Measurements from ENCODE around the gene DIDO1.

The DIDO1 gene

DNA sequence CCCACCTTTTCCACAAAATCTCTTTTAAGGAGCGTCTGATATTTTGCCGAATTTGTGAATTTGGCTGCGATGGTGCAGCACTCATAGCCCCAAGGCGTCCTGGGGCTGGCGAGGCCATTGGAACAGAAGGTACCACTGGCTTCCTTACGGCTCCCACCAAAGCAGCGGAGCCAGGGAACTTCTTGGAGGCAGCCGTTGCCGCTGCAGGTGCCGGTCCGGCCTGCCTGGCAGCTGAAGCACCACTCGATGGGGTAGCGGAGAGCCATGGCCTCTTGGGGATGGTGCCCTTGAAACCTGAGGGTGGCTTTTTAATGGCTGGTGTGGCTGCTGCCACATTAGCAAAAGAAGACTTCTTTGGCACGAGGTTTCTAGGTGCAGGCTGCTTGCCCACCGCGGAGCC, 29.8 kb downstream of the DIDO1 start:
- DNase-seq (ENCODE audit: low read depth in 2 of 3, low spot score in 1 of 3), result no peak

DNA sequence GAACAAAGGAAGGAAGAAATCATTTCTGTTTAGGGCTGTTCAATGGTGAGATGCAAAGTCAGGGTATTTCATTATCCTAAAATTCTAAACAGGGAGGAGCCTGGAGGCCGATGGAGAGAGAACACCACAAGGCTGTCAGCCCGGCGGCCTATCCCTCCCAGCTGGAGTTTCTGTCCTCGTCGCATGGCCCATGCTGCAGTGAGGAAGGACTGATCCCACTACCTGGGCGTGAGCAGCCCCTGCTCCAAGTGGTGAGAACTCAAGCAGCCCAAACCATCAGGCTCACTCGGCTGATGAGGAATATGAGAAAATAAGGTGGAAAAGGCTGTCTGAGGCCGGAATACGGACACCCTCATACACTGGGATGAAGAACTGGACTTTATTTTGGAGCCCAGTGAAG, 30.8 kb downstream of the DIDO1 start:
- no peak for DNase-seq (ENCODE audit: low read depth in 2 of 3, low spot score in 1 of 3)

- no peak for DNase-seq (ENCODE audit: low read depth in 2 of 3, low spot score in 1 of 3)
These were observed 32.0 kb downstream of the DIDO1 start for GRCh38 chr20:62894261-62894660.

- DNase-seq (ENCODE audit: low read depth in 2 of 3, low spot score in 1 of 3), result no peak
These were observed 32.6 kb downstream of the DIDO1 start for GRCh38 chr20:62893700-62894099.

DNA sequence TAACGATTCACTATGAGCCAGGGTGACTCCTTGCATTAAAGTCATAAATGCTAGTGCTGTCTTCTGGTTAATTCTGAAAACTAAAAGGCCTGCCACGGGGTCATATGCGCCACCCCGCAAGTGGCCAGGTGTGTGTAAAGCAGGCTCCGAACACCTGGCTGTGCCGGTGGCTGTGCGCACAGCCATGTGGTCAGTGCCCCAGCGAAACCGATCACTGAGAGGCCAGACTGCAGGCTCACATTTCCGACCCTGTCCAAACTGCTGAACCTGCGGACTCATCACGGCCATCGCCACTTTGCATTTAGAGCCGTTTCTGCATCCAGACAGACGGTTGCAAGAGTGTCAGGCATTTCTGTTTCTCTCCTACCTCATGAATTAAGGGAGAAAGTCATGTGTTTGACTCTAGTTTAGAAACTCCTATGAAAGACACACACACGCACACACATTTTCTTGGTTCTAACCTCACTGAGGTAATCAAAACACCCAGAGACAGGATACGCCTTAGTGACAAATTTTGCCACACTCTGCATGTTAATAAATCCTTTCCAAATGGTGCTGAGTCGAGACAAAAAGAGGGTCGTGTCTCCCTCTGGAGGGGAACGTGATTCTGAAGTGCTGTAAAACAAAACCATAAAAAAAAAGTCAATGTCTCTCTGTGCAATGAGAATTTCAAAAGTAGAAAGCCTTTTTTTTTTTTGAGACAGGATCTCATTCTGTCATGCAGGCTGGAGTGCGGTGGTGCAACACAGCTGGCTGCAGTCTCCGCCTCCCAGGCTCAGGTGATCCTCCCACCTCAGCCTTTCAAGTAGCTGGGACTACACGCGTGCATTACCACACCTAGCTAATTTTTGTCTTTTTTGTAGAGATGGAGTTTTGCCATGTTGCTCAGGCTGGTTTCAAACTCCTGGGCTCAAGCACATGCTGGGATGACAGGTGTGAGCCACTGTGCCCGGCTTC, 33.7 kb downstream of the DIDO1 start:
- DNase-seq (ENCODE audit: low read depth in 2 of 3, low spot score in 1 of 3), result no peak

DNA sequence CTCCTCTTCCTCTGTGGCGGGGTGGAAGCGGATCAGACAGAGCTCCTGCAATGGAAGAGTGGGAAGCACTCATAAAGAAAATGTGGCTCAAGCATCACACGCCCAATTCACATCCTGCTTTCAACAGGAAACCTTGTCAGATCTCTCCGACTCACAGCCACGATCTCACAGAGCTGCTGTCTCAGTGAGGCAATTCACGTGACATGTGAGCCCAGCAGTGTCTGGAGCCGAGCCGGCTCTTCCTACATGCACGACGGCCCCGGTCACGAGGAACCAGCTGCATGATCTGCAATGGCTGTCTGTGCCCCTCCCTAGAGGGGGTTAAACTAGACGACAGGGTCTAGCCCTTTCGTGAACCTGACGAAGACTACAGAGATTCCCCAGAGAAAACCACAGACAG, 35.2 kb downstream of the DIDO1 start:
- DNase-seq (ENCODE audit: low read depth in 2 of 3, low spot score in 1 of 3), result no peak

DNA sequence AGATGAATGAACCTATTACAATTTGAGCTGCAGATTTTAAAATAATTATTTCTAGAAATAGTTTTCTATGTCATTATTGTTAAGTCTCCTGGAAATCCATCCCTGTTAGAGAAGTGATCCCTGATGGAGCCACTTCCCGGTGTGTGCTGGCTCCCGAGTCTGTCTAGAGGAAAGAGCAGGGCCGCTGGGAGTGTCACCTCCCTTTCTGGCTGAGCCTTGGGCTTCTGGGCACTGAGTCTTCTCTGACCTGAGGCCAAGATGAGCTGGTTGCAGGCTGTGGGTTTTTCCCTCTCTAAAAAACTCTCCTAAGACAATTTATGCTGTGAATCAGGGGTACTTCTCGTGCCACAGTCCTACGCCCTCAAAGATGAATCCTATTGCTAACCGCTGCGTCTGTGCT, 35.9 kb downstream of the DIDO1 start:
- DNase-seq (ENCODE audit: low read depth in 2 of 3, low spot score in 1 of 3), result no peak

GRCh38 chr20:62889871-62890270, 36.4 kb downstream of the DIDO1 start:
- no peak for DNase-seq (ENCODE audit: low read depth in 2 of 3, low spot score in 1 of 3)

GRCh38 chr20:62889411-62889810, 36.9 kb downstream of the DIDO1 start:
- DNase-seq (ENCODE audit: low read depth in 2 of 3, low spot score in 1 of 3), result no peak

DNA sequence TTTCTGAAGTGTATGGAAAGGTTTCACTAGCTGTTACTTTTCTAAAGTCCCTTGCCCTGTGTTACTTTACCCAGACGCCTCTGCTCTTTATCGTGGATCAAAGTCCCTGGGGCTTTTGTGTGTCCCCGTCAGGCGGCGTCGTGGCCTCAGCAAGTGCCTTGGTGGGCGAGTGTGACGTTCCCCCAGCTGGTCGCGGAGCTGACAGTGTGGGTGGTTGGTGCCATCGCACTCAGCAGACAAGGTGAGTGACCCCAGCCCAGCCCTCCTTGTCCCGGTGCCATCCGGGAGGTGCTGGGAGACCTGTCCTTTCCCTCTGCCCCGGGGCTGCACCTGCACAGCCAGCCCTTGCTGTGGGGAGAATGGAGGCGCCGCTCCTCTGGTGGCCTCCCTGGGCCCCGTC, 37.4 kb downstream of the DIDO1 start:
- DNase-seq (ENCODE audit: low read depth in 2 of 3, low spot score in 1 of 3), result no peak

GRCh38 chr20:62888406-62888805, 37.9 kb downstream of the DIDO1 start:
- DNase-seq (ENCODE audit: low read depth in 2 of 3, low spot score in 1 of 3), result no peak

- no peak for DNase-seq (ENCODE audit: low read depth in 2 of 3, low spot score in 1 of 3)
These were observed 38.5 kb downstream of the DIDO1 start for GRCh38 chr20:62887860-62888239.

GRCh38 chr20:62887152-62887859, 39.0 kb downstream of the DIDO1 start:
- DNase-seq (ENCODE audit: low read depth in 2 of 3, low spot score in 1 of 3), result no peak

DNA sequence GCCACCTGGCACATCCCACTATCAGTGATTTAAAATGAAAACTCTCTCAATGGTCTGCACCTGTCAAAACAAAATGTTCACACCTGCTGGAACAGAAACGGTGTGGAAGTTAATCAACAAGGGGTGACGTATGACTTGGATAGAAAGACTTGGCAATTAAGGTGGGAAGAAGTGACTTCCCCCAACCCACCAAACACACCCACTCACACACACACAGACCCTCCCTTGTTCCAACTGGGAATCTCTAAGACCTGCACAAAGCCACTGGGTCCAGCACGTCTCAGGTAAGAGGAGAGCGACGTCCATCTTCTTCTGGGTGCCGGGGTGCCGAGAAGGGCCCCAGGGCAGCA, 39.6 kb downstream of the DIDO1 start:
- no peak for DNase-seq (ENCODE audit: low read depth in 2 of 3, low spot score in 1 of 3)

- no peak for DNase-seq (ENCODE audit: low read depth in 2 of 3, low spot score in 1 of 3)
These were observed 40.2 kb downstream of the DIDO1 start for GRCh38 chr20:62885896-62886708.

DNA sequence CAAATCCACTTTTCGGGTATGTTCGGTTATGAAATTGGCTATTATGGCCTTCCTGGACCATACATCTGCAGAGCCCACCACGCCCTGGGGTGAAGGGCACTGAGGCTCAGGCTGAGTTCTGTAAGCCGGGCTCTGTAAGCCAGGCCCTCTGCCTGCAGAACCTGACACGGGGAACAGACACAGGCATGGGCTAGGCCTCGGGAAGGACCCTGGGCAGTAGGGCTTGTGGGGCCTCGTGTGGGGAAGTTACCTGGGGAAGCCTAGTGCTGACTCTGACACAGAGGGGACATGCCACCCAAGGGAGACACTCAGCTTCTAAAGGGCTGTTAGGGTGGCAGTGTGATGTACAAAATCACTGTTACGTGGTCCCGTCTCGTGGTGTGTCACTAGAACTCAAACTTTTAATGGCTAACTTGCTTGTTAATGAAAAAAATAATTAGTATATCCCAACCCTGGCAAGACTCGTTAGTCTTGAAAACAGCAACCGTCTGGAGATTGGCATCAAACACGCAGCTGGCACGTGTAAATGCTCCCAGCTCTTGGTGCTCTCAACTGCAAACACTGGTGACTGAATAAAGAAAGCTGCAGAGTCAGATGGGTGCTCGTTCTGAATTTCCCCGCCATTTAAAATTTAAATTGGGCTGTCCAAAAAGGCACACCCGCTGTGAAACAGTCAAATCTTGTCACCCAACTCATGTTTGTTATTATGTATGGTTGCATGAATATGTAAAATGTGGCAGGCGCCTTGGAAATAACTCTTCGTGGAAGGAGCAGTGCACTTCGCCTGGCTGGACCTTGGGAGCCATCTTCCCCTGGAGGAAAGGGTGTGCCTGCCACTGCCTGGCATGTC, 41.0 kb downstream of the DIDO1 start:
- DNase-seq (ENCODE audit: low read depth in 2 of 3, low spot score in 1 of 3), result no peak

DNA sequence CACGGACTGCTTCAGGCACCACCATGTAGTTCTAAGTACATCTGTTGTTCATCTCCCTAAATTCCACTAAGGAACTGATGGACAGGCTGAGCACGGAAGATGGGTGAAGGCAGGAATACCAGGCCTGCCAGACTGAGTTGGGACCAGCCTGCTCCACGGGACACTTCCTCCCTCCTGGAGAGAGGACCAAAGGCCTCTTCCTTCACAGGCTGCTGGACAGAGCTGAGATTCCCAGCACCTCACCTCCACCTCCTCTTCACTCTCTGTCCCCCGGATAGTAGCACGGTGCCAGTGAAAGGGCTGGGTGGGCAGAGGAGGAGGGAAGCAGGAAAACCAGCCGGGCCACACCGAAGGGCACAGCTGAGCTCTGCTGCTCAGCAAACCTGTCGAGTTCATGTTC, 41.7 kb downstream of the DIDO1 start:
- no peak for DNase-seq (ENCODE audit: low read depth in 2 of 3, low spot score in 1 of 3)

- DNase-seq (ENCODE audit: low read depth in 2 of 3, low spot score in 1 of 3), result no peak
These were observed 43.9 kb downstream of the DIDO1 start for GRCh38 chr20:62882426-62882825.

- no peak for DNase-seq (ENCODE audit: low read depth in 2 of 3, low spot score in 1 of 3)
These were observed 44.5 kb downstream of the DIDO1 start for GRCh38 chr20:62881662-62882395.
